H1 (cell line): ENCODE results near the gene R3HDM2. TPM values are rescaled to one million over a fixed set of nuclear protein-coding genes. Genes with fewer than 3 reads are reported as not detected.

Source experiments
- CBX5 ChIP-seq: fragments of 300-800, 300-1000 bp; sonication (generic); IDR thresholded peaks from 2 replicates; pipeline ENCODE4 v1.7.1; 2016; ENCODE audit warnings: antibody characterized with exemption, low read length, low read depth
- CHD2 ChIP-seq: IDR thresholded peaks from 2 replicates; pipeline ENCODE4 v1.6.1; 2012; ENCODE audit warnings: low read length, improper control_type of control experiment
- CREB1 ChIP-seq: IDR thresholded peaks from 2 replicates; pipeline ENCODE4 v1.6.1; 2012; ENCODE audit warnings: inconsistent platforms
- E2F6 ChIP-seq: IDR thresholded peaks from 2 replicates; pipeline ENCODE4 v1.6.1; 2012; ENCODE audit warnings: inconsistent platforms
- EGR1 ChIP-seq: IDR thresholded peaks from 2 replicates; pipeline ENCODE4 v1.6.1; 2011; ENCODE audit warnings: low read depth, low read length, borderline replicate concordance
- HDAC6 ChIP-seq: IDR thresholded peaks from one replicate; pipeline ENCODE4 v1.7.1; 2012; ENCODE audit warnings: low read depth, mild to moderate bottlenecking, inconsistent platforms, low read length, moderate library complexity
- MAX ChIP-seq: IDR thresholded peaks from 2 replicates; pipeline ENCODE4 v1.6.1; 2012; ENCODE audit warnings: inconsistent platforms
- RBBP5 ChIP-seq: IDR thresholded peaks from 2 replicates; pipeline ENCODE4 v1.7.1; 2012; ENCODE audit warnings: low read depth, mild to moderate bottlenecking, inconsistent platforms, low read length, moderate library complexity, borderline replicate concordance
- RNF2 ChIP-seq: fragments of 200-900, 300-1000 bp; sonication (generic); IDR thresholded peaks from 2 replicates; pipeline ENCODE4 v1.7.1; 2016; ENCODE audit warnings: borderline replicate concordance, low read depth, mild to moderate bottlenecking, antibody characterized with exemption, low read length; ENCODE audit not compliant: poor library complexity, severe bottlenecking; ENCODE audit errors: missing control alignments
- SAP30 ChIP-seq: fragments of 300-600 bp; sonication (generic); IDR thresholded peaks from 2 replicates; pipeline ENCODE4 v1.7.1; 2012; ENCODE audit warnings: low read length, moderate library complexity, mild to moderate bottlenecking, inconsistent platforms; ENCODE audit not compliant: insufficient read depth, insufficient replicate concordance
- SP2 ChIP-seq: IDR thresholded peaks from 2 replicates; pipeline ENCODE4 v1.6.1; 2012; ENCODE audit warnings: mild to moderate bottlenecking, low read length, inconsistent platforms
- TAF1 ChIP-seq: IDR thresholded peaks from 2 replicates; pipeline ENCODE4 v1.6.1; 2011; ENCODE audit warnings: mild to moderate bottlenecking, low read depth, low read length
- TEAD4 ChIP-seq: IDR thresholded peaks from 2 replicates; pipeline ENCODE4 v1.6.1; 2012; ENCODE audit warnings: low read depth, low read length, inconsistent platforms, mixed read lengths
- YY1 ChIP-seq: IDR thresholded peaks from 2 replicates; pipeline ENCODE4 v1.6.1; 2011; ENCODE audit warnings: low read depth, mild to moderate bottlenecking, low read length
- ZNF274 ChIP-seq: IDR thresholded peaks from 2 replicates; pipeline ENCODE4 v1.7.0; 2012; ENCODE audit warnings: low read length, borderline replicate concordance; ENCODE audit errors: extremely low read depth
- polyA plus RNA-seq, 7 experiments: library from polyadenylated mRNA; depleted of rRNA in 3 of 7; stranded (reverse) in 5 of 7; unstranded in 2 of 7; fragments of >200 nt in 5 of 7; fragments of 200-250 nt in 2 of 7; gene quantifications; 1 replicate in 5 of 7; 2 replicates in 1 of 7; 4 replicates in 1 of 7; pipeline versions ENCODE4 v1.2.1 to v1.2.3, GENCODE V29; 2011 to 2013; ENCODE audit warnings: missing spikeins in 2 of 7, mixed read lengths in 2 of 7
- total RNA-seq: library from RNA; stranded (reverse); fragmentation: NEBNext Ultra II Directional; extraction: Animal tissue kit (Norgen Biotek cat#: 25700); gene quantifications from 2 replicates; pipeline ENCODE4 v1.2.1, GENCODE V29; 2021

The R3HDM2 gene
- total and polyA plus RNA-seq, 2 of the 8 experiments (the other 6 are each of a cell fraction or from before 2014, with no cell fraction given): 25.6 to 27.0 TPM

- peak; percentile 32; the same call in 1 of the 2 replicates for TF ChIP-seq TAF1
- TF ChIP-seq MAX: peak; percentile 91
- TF ChIP-seq HDAC6: no peak
- no peak for TF ChIP-seq RBBP5
- TF ChIP-seq EGR1: 0 out of 2 replicates have a peak, but pooled peaks have one; percentile 15
- TF ChIP-seq CREB1: peak; percentile 47; the same call in 1 of the 2 replicates
- no peak for TF ChIP-seq RNF2
- TF ChIP-seq CHD2: no peak
- TF ChIP-seq CBX5: no peak
- TF ChIP-seq TEAD4: peak; percentile 63
- TF ChIP-seq SAP30: no peak
- no peak for TF ChIP-seq SP2
- TF ChIP-seq YY1: 0 out of 2 replicates have a peak, but pooled peaks have one; percentile 22
- no peak for TF ChIP-seq ZNF274
- TF ChIP-seq E2F6: peak; percentile 83
These were observed 25.4 kb upstream of the R3HDM2 start (continued) for GRCh38 chr12:57456145-57456700.
